Measurements from ENCODE around the gene REXO2.

DNA sequence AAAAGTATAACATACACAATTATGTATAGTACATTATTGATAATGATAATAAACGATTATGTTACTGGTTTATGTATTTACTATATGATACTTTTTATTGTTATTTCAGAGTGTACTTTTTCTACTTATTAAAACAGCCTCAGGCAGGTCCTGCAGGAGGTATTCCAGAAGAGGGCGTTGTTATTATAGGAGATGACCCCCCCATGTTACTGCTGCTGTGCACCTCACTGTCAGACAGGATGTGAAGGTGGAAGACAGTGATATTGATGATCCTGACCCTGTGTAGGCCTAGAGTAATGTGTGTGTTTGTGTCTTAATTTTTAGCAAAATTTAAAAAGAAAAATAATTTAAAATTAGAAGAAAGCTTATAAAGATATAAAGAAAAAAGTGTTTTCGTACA, 57.6 kb downstream of the REXO2 start:
- no peak for TF ChIP-seq PHF8 (CRISPR knock-in tag; IDR thresholded peaks at IDR 0.05)
- no peak for TF ChIP-seq ZNF740 (CRISPR knock-in tag; IDR thresholded peaks at IDR 0.05)
- TF ChIP-seq, protein P1, sequence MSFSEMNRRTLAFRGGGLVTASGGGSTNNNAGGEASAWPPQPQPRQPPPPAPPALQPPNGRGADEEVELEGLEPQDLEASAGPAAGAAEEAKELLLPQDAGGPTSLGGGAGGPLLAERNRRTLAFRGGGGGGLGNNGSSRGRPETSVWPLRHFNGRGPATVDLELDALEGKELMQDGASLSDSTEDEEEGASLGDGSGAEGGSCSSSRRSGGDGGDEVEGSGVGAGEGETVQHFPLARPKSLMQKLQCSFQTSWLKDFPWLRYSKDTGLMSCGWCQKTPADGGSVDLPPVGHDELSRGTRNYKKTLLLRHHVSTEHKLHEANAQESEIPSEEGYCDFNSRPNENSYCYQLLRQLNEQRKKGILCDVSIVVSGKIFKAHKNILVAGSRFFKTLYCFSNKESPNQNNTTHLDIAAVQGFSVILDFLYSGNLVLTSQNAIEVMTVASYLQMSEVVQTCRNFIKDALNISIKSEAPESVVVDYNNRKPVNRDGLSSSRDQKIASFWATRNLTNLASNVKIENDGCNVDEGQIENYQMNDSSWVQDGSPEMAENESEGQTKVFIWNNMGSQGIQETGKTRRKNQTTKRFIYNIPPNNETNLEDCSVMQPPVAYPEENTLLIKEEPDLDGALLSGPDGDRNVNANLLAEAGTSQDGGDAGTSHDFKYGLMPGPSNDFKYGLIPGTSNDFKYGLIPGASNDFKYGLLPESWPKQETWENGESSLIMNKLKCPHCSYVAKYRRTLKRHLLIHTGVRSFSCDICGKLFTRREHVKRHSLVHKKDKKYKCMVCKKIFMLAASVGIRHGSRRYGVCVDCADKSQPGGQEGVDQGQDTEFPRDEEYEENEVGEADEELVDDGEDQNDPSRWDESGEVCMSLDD (CRISPR knock-in tag; IDR thresholded peaks at IDR 0.05; ENCODE audit: borderline replicate concordance) = no peak
- TF ChIP-seq SIN3B (IDR thresholded peaks at IDR 0.05; ENCODE audit: low read length) = no peak
- no peak for TF ChIP-seq SAP130 (CRISPR knock-in tag; IDR thresholded peaks at IDR 0.05; ENCODE audit: low read depth)
- TF ChIP-seq POLR2A (IDR thresholded peaks at IDR 0.05; ENCODE audit: insufficient read depth in 1 of 2, low read depth in 2 of 2, low read length in 2 of 2) = no peak
- TF ChIP-seq CREB1 (IDR thresholded peaks at IDR 0.05) = no peak
- TF ChIP-seq CREB1 (CRISPR knock-in tag; IDR thresholded peaks at IDR 0.05) = no peak
- no peak for TF ChIP-seq CTCF (CRISPR knock-in tag; IDR thresholded peaks at IDR 0.05)
- no peak for TF ChIP-seq SP1 (IDR thresholded peaks at IDR 0.05)
- no peak for TF ChIP-seq SP1 (CRISPR knock-in tag; IDR thresholded peaks at IDR 0.05)
- no peak for TF ChIP-seq POLR2AphosphoS5 (IDR thresholded peaks at IDR 0.05; ENCODE audit: low read depth, low read length)
- no peak for TF ChIP-seq EP300 (IDR thresholded peaks at IDR 0.05; ENCODE audit: low read depth in 2 of 2, low read length in 2 of 2)
- TF ChIP-seq EP300 (CRISPR knock-in tag; IDR thresholded peaks at IDR 0.05; ENCODE audit: borderline replicate concordance) = no peak
- TF ChIP-seq HNRNPUL1 (IDR thresholded peaks at IDR 0.05; ENCODE audit: low read depth, low read length) = no peak
- no peak for TF ChIP-seq NPAS2 (CRISPR knock-in tag; IDR thresholded peaks at IDR 0.05; ENCODE audit: borderline replicate concordance)

Data from HepG2 (cell line).